A673 (cell line): ENCODE measurements around the gene WFDC5. TPM values are rescaled to one million over a fixed set of nuclear protein-coding genes. Genes with fewer than 3 reads are reported as not detected.

Source experiments
- BruUV-seq: library from RNA; stranded (reverse); fragments of 400-500 nt; replicated peaks from 2 replicates; lab custom pipeline; 2021; lab: Mats Ljungman, UMichigan
- CTCF ChIA-PET: fragments of 300-600 bp; sonication (Branson Sonifier 250); formaldehyde crosslinking; loops from one replicate; lab custom pipeline; 2022; ENCODE audit warnings: antibody characterized with exemption; lab: Charles Lee
- POLR2A ChIA-PET: fragments of 300-600 bp; sonication (Branson Sonifier 250); formaldehyde crosslinking; loops from one replicate; lab custom pipeline; 2022; ENCODE audit warnings: antibody characterized with exemption; ENCODE audit not compliant: low non-redundant PET; lab: Charles Lee
- DNase-seq: peaks from one replicate; pipeline ENCODE4 v3.0.0-alpha.2; 2015; ENCODE audit warnings: low spot score
- H3K27ac ChIP-seq: fragments of 200-600 bp; sonication (generic); 2 replicates; pipeline ENCODE4 v1.5.1; 2016; ENCODE audit warnings: mixed run types, low read depth, mild to moderate bottlenecking, mixed read lengths, antibody characterized with exemption, low read length; ENCODE audit not compliant: poor library complexity, severe bottlenecking
- H3K27me3 ChIP-seq: fragments of 200-600 bp; sonication (generic); replicated peaks from 2 replicates; pipeline ENCODE4 v1.6.1; 2017; ENCODE audit warnings: mixed run types, low read depth, mild to moderate bottlenecking, mixed read lengths, antibody characterized with exemption, low read length; ENCODE audit not compliant: insufficient read depth, poor library complexity
- H3K36me3 ChIP-seq: fragments of 200-600 bp; sonication (generic); 2 replicates; pipeline ENCODE4 v1.6.1; 2016; ENCODE audit warnings: mixed run types, mild to moderate bottlenecking, mixed read lengths, antibody characterized with exemption, low read length; ENCODE audit not compliant: insufficient read depth, poor library complexity, severe bottlenecking
- H3K4me1 ChIP-seq: fragments of 200-600 bp; sonication (generic); 2 replicates; pipeline ENCODE4 v1.6.1; 2017; ENCODE audit warnings: mixed run types, mild to moderate bottlenecking, mixed read lengths, antibody characterized with exemption, low read length; ENCODE audit not compliant: insufficient read depth, poor library complexity, severe bottlenecking
- H3K4me3 ChIP-seq: fragments of 200-600 bp; sonication (generic); 2 replicates; pipeline ENCODE4 v1.5.1; 2016; ENCODE audit warnings: low read depth, mixed run types, mild to moderate bottlenecking, mixed read lengths, low read length; ENCODE audit not compliant: poor library complexity, severe bottlenecking
- H3K9me3 ChIP-seq: fragments of 200-600 bp; sonication (generic); 2 replicates; pipeline ENCODE4 v1.6.1; 2016; ENCODE audit warnings: mixed run types, low read depth, mild to moderate bottlenecking, mixed read lengths, antibody characterized with exemption, low read length; ENCODE audit not compliant: poor library complexity, severe bottlenecking
- CTCF ChIP-seq: fragments of 300-800, 200-600 bp; sonication (generic); conservative IDR thresholded peaks from 2 replicates; pipeline ENCODE4 v1.5.1; 2017; ENCODE audit warnings: low read depth, mild to moderate bottlenecking, antibody characterized with exemption, low read length, moderate library complexity, mixed read lengths
- EZH2 ChIP-seq: fragments of 200-600 bp; sonication (generic); IDR thresholded peaks from 2 replicates; pipeline ENCODE4 v1.6.1; 2017; ENCODE audit warnings: borderline replicate concordance, low read depth, mild to moderate bottlenecking, mixed read lengths, antibody characterized with exemption, low read length; ENCODE audit not compliant: poor library complexity, severe bottlenecking
- intact Hi-C: fragments of 100-400 bp; cut with micrococcal nuclease; formaldehyde crosslinking; loops from one replicate; pipeline ENCODE4 v1.10.0; 2022; ENCODE audit not compliant: unreplicated experiment
- total RNA-seq: library from RNA; stranded (reverse); gene quantifications from 2 replicates; pipeline ENCODE4 v1.2.3, GENCODE V29; 2021

Gene WFDC5
- total RNA-seq, 1 experiment from 2014 or later = not detected

- POLR2A ChIA-PET = no interaction called here
- intact Hi-C loops = no loop called here
- no peak for TF ChIP-seq EZH2
- peak; percentile 74 for TF ChIP-seq CTCF
- peak; percentile 23 for DNase-seq
- Histone ChIP-seq H3K4me1 (no peaks in the 10 kb centered on the region), H3K36me3 (no peaks in the 10 kb centered on the region), H3K9me3 (no peaks in the 10 kb centered on the region), H3K27me3 (no peaks in the 10 kb centered on the region), H3K4me3 (no peak overlapping the region), H3K27ac (no peak overlapping the region)
- BruUV-seq = no TSS peak
- CTCF ChIA-PET = interaction anchor here (0.5 to 3.4 kb wide), 7 partner anchors 27 to 118 kb away, joined by 3 to 26 read pairs (median 4); no protein-coding TSS in a partner anchor
These were observed 3.0 kb downstream of the WFDC5 start for GRCh38 chr20:45111799-45112471.

- H3K27me3 ChIP-seq = no peaks in the 10 kb centered on the region
- DNase-seq = no peak
- TF ChIP-seq EZH2 = no peak
- no peak for TF ChIP-seq CTCF
- no peaks in the 10 kb centered on the region for H3K9me3 ChIP-seq
- CTCF ChIA-PET = interaction anchor here (0.6 to 3.4 kb wide), 7 partner anchors 27 to 193 kb away, joined by 3 to 26 read pairs (median 3); no protein-coding TSS in a partner anchor
- intact Hi-C loops = no loop called here
- H3K4me1 ChIP-seq = no peaks in the 10 kb centered on the region
- POLR2A ChIA-PET = no interaction called here
- H3K36me3 ChIP-seq = no peaks in the 10 kb centered on the region
- H3K4me3 ChIP-seq = no peak overlapping the region
- no TSS peak for BruUV-seq
- no peak overlapping the region for H3K27ac ChIP-seq
These were observed 3.7 kb downstream of the WFDC5 start for GRCh38 chr20:45111285-45111684.

GRCh38 chr20:45110301-45110700 is 4.7 kb downstream of the WFDC5 start:
- no peak for TF ChIP-seq CTCF
- TF ChIP-seq EZH2 = no peak
- no TSS peak for BruUV-seq
- no peaks in the 10 kb centered on the region for H3K4me1 ChIP-seq
- no peaks in the 10 kb centered on the region for H3K9me3 ChIP-seq
- H3K27me3 ChIP-seq = no peaks in the 10 kb centered on the region
- no peak overlapping the region for H3K27ac ChIP-seq
- POLR2A ChIA-PET = no interaction called here
- CTCF ChIA-PET = interaction anchor here (3.4 kb wide), 1 partner anchor 66 kb away, joined by 26 read pairs; no protein-coding TSS in a partner anchor
- H3K36me3 ChIP-seq = no peaks in the 10 kb centered on the region
- H3K4me3 ChIP-seq = no peak overlapping the region
- intact Hi-C loops = no loop called here
- DNase-seq = no peak
